DND-41 (cell line): ENCODE results near the gene BEND6.

ENCODE experiments used
- ATAC-seq: fragments of 200-7000 bp; cut with Tn5 transposase; 3 replicates; pipeline ENCODE4 v1.9.1; 2021; ENCODE audit warnings: low read depth; ENCODE audit not compliant: insufficient read depth
- DNase-seq: peaks from one replicate; pipeline ENCODE4 v3.0.0-alpha.2; 2020
- H2AFZ ChIP-seq: 2 replicates; pipeline ENCODE4 v1.6.0; 2012; ENCODE audit warnings: low read depth, low read length
- H3K27ac ChIP-seq: 2 replicates; pipeline ENCODE4 v1.5.1; 2012; ENCODE audit warnings: low read length, inconsistent platforms
- H3K27me3 ChIP-seq: fragments of 200-600 bp; sonication (generic); 2 replicates; pipeline ENCODE4 v1.6.0; 2012; ENCODE audit warnings: low read length, mild to moderate bottlenecking, inconsistent platforms; ENCODE audit not compliant: insufficient read depth, poor library complexity
- H3K36me3 ChIP-seq: 2 replicates; pipeline ENCODE4 v1.5.1; 2012; ENCODE audit warnings: low read length, inconsistent platforms; ENCODE audit not compliant: insufficient read depth
- H3K4me1 ChIP-seq: 2 replicates; pipeline ENCODE4 v1.5.1; 2012; ENCODE audit warnings: mild to moderate bottlenecking, low read length; ENCODE audit not compliant: insufficient read depth
- H3K4me2 ChIP-seq: 2 replicates; pipeline ENCODE4 v1.6.0; 2012; ENCODE audit warnings: mild to moderate bottlenecking, moderate library complexity, low read length, inconsistent platforms; ENCODE audit not compliant: insufficient read depth
- H3K4me3 ChIP-seq, 2 experiments: fragments of 200-600 bp in 1 of 2; shearing (Covaris generic) in 1 of 2; 2 replicates each; pipeline ENCODE4 v1.5.1; 2012 to 2016; ENCODE audit warnings: inconsistent platforms in 2 of 2, low read length in 2 of 2, mild to moderate bottlenecking in 2 of 2, low read depth in 1 of 2, moderate library complexity in 1 of 2
- H3K79me2 ChIP-seq: 2 replicates; pipeline ENCODE4 v1.6.0; 2012; ENCODE audit warnings: low read length, inconsistent platforms; ENCODE audit not compliant: insufficient read depth
- H3K9ac ChIP-seq: 2 replicates; pipeline ENCODE4 v1.6.0; 2012; ENCODE audit warnings: low read depth, mild to moderate bottlenecking, inconsistent platforms, low read length, moderate library complexity
- H3K9me3 ChIP-seq: 2 replicates; pipeline ENCODE4 v1.5.1; 2012; ENCODE audit warnings: low read length, moderate library complexity, mild to moderate bottlenecking, inconsistent platforms; ENCODE audit not compliant: insufficient read depth, severe bottlenecking
- H4K20me1 ChIP-seq: 2 replicates; pipeline ENCODE4 v1.6.0; 2012; ENCODE audit warnings: low read length; ENCODE audit not compliant: insufficient read depth
- EZH2 ChIP-seq: IDR thresholded peaks from 3 replicates; pipeline ENCODE4 v1.6.1; 2012; ENCODE audit warnings: borderline replicate concordance, low read depth, mild to moderate bottlenecking, moderate library complexity, low read length, inconsistent platforms; ENCODE audit not compliant: severe bottlenecking
- TF ChIP-seq, protein P1 (sequence below): IDR thresholded peaks from 2 replicates; pipeline ENCODE4 v1.5.1; 2012; ENCODE audit warnings: borderline replicate concordance, low read length, moderate library complexity, mild to moderate bottlenecking; ENCODE audit not compliant: poor library complexity, severe bottlenecking; ENCODE audit errors: extremely low read depth

BEND6 gene

DNA sequence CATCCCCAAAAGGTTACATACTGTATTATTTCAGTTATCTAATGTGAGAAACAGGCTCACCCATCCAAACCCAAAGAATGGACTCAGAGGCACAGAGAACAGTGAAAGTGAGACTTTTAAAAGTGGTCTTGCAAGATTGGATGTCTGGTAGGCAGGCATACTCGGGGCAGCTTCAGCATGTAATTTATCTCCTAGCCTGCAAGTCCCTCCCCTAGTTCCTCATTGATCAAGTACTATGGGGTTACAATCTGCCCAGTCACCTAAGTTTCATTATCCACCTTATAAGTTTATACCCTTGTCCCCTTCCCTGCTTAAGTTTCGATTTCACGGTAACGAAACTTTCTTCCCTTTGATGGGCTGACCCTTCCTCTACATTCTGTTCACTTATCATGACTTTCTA is 114.3 kb downstream of the BEND6 start:
- no peak overlapping the region for H3K4me3 ChIP-seq
- no peak overlapping the region for H2AFZ ChIP-seq
- peaks cover 13% of the 10 kb centered on the region; the same call in 1 of the 2 replicates for H3K36me3 ChIP-seq
- no peaks in the 10 kb centered on the region for H3K79me2 ChIP-seq
- ATAC-seq (no peak), DNase-seq (no peak)
- no peak overlapping the region for H3K9ac ChIP-seq
- H4K20me1 ChIP-seq, result no peaks in the 10 kb centered on the region
- TF ChIP-seq, protein P1, sequence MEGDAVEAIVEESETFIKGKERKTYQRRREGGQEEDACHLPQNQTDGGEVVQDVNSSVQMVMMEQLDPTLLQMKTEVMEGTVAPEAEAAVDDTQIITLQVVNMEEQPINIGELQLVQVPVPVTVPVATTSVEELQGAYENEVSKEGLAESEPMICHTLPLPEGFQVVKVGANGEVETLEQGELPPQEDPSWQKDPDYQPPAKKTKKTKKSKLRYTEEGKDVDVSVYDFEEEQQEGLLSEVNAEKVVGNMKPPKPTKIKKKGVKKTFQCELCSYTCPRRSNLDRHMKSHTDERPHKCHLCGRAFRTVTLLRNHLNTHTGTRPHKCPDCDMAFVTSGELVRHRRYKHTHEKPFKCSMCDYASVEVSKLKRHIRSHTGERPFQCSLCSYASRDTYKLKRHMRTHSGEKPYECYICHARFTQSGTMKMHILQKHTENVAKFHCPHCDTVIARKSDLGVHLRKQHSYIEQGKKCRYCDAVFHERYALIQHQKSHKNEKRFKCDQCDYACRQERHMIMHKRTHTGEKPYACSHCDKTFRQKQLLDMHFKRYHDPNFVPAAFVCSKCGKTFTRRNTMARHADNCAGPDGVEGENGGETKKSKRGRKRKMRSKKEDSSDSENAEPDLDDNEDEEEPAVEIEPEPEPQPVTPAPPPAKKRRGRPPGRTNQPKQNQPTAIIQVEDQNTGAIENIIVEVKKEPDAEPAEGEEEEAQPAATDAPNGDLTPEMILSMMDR, result no peak
- TF ChIP-seq EZH2, result no peak
- H3K4me2 ChIP-seq, result no peak overlapping the region
- H3K4me1 ChIP-seq, result no peaks in the 10 kb centered on the region
- H3K9me3 ChIP-seq, result no peaks in the 10 kb centered on the region
- no peak overlapping the region for H3K27ac ChIP-seq
- no peaks in the 10 kb centered on the region for H3K27me3 ChIP-seq

DNA sequence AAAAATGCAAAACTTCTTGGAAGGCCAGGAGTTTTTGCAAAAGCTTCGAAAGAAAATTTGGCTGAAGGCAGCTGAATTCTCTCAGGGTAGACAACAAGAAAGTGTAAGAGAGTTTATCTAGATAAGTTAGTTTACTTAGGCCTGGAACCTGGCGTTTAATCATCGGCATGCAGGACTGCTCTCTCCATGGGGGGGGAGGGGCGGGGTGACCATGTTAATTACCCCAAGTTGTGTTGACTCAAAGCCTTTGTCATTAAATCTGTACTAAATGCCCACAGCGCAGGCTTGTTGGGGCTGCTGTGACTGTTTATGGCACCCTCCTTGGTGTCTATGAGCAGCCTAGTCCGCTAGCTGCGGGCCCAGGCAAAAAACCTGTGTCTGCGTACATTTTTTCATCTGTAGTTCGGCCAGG is 115.0 kb downstream of the BEND6 start:
- no peaks in the 10 kb centered on the region for H3K27me3 ChIP-seq
- H3K9ac ChIP-seq, result no peak overlapping the region
- no peak overlapping the region for H3K4me2 ChIP-seq

DNA sequence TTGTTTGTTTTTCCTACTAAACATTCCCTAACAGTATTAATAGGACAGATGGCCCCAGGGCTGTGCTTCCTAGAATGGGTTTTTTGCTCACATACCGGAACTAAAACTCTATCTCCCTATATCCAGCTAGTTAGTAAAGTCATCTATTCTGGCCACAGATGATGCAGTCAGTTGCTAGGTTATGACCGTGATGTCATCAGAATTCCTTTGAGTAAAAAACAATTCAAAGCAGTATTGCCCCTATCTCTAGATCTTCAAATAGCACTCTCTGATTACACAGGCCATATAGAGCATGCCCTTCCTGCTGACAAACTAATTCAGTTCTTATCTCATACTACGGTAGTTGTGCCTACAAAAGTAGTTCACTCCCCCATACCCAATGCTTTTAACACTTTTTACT is 117.2 kb downstream of the BEND6 start:
- TF ChIP-seq EZH2, result no peak
- TF ChIP-seq, protein P1, result no peak
- H3K4me1 ChIP-seq, result no peaks in the 10 kb centered on the region
- peaks cover 3% of the 10 kb centered on the region; the same call in 1 of the 2 replicates for H3K36me3 ChIP-seq
- DNase-seq, result no peak
- no peaks in the 10 kb centered on the region for H3K27me3 ChIP-seq
- H3K4me3 ChIP-seq, result no peak overlapping the region
- H3K9ac ChIP-seq, result no peak overlapping the region
- H3K27ac ChIP-seq, result no peak overlapping the region
- no peak overlapping the region for H2AFZ ChIP-seq
- ATAC-seq, result no peak
- no peaks in the 10 kb centered on the region for H3K9me3 ChIP-seq
- no peaks in the 10 kb centered on the region for H3K79me2 ChIP-seq
- H4K20me1 ChIP-seq, result no peaks in the 10 kb centered on the region
- no peak overlapping the region for H3K4me2 ChIP-seq

More for the DNA sequence above, 115.0 kb downstream of the BEND6 start:
- Histone ChIP-seq H3K4me3 (no peak overlapping the region), H2AFZ (no peak overlapping the region), H3K27ac (no peak overlapping the region), H3K36me3 (peaks cover 10% of the 10 kb centered on the region; the same call in 1 of the 2 replicates), H3K9me3 (no peaks in the 10 kb centered on the region), H4K20me1 (no peaks in the 10 kb centered on the region), H3K79me2 (no peaks in the 10 kb centered on the region), H3K4me1 (no peaks in the 10 kb centered on the region)
- DNase-seq (no peak), ATAC-seq (no peak)
- TF ChIP-seq, protein P1, result no peak
- TF ChIP-seq EZH2, result no peak

DNA sequence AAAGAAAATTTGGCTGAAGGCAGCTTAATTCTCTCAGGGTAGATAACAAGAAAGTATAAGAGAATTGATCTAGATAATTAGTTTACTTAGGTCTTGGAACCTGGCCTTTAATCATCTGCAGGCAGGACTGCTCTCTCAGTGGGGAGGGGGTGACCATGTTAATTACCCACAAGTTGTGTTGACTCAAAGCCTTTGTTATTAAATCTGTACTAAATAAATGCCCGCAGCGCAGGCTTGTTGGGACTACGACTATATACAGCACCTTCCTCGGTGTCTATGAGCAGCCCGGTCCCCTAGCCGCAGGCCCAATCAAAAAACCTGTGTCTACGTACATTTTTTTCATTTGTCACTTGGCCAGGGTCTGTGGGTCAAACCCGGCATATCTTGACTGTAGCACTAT is 119.5 kb downstream of the BEND6 start:
- DNase-seq, result no peak
- H3K9ac ChIP-seq, result no peak overlapping the region
- no peaks in the 10 kb centered on the region for H3K27me3 ChIP-seq
- H3K4me3 ChIP-seq, result no peak overlapping the region
- no peaks in the 10 kb centered on the region for H3K79me2 ChIP-seq
- H2AFZ ChIP-seq, result no peak overlapping the region
- TF ChIP-seq, protein P1, result no peak
- no peak overlapping the region for H3K4me2 ChIP-seq
- H3K27ac ChIP-seq, result no peak overlapping the region
- no peaks in the 10 kb centered on the region for H3K9me3 ChIP-seq
- no peaks in the 10 kb centered on the region for H4K20me1 ChIP-seq
- ATAC-seq, result no peak
- H3K4me1 ChIP-seq, result no peaks in the 10 kb centered on the region
- peaks cover 3% of the 10 kb centered on the region; the same call in 1 of the 2 replicates for H3K36me3 ChIP-seq
